ENCODE measurements around the gene MAML2.

The MAML2 gene

GRCh38 chr11:96008161-96008720 lies 334.8 kb downstream of the MAML2 start:
- peak; percentile 43 for DNase-seq (ENCODE audit: low read depth)

DNA sequence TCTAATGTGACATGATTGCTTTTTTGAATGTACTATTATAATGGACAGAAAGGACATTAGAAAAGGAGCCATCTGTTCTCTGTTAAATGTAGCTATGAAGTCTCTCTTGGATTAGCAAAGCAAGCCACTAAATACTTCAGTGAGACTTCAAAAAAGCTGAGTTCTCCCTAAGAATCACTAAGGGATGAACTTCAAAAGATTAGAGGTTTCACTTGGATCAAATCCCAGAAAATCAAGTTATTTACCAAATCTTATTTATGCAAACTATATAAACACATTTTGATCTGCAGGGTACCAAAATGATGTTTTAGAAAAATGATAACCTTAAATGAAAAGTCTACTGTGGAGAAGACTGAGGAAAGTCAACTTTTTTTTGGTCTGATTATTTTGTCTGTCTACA lies 337.0 kb downstream of the MAML2 start:
- DNase-seq (ENCODE audit: low read depth): no peak

DNA sequence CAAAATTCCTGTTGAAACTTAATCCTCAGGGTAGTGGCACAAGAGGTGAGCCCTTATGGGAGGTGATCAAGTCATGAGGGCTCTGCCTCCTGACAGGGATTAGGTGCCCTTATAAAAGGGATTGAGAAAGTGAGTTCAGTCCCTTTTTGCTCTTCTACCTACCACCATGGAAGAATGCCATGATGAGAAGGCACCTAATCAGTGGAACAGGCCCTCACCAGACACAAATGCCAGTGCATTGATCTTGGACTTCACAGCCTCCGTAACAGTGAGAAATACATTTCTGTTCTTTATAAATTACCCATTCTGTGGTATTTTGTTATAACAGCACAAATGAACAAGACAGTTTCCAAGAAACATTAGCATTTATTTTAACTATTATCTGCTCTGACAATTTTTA lies 338.1 kb downstream of the MAML2 start:
- DNase-seq (ENCODE audit: low read depth): no peak

GRCh38 chr11:96002754-96003290 lies 340.2 kb downstream of the MAML2 start:
- DNase-seq (ENCODE audit: low read depth): no peak

- no peak for DNase-seq (ENCODE audit: low read depth)
These were observed 340.7 kb downstream of the MAML2 start for GRCh38 chr11:96002339-96002738.

DNA sequence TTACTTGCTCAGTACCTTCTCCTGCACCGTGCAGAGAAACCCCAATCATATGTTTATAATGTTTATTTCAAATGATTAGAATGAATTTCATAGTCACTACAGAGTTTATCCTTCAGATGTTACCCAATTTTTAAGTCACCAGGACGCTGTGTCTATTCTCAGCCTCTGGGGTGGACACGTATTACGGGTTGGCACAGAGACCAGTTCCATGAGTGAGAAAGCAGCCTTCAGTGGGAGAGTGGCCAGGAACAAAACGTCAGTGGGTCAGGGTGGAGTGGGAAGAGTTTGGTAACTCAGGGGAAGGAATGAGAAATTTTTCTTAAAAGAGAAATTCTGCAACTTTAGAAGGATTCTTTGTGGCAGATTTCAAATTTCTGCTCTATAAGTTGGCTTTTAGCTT lies 342.0 kb downstream of the MAML2 start:
- DNase-seq (ENCODE audit: low read depth): no peak

DNA sequence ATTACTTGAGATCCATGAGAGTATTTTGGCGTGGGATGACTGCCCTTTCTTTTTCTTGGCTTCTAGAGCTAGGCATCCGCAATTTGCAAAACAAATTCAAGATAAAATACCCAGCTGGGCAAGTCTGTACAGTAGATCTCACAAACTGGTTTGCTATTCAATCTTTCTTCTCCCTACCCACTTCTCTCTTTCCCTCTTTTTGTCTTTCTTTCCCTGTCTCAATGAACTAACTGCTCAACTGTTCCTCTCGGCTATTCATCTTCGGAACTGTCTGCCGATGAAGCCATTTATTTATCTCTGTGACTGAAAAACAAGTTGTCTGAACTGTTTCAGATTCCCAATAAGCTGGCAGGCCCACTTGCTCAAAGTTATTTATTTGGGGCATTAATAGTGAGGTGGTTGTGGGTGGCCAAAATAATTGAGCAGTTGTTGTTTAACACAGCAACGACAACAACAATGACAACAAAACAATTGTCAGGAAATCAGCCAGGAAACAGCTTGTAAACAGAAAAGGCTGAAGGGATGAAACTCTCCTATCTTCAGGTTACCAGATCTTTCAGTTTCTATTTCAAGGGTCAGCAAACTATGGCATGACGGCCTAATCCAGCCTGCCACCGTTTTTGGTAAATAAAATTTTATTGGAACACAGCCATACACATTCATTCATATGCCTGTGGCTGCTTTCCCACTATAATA lies 343.1 kb downstream of the MAML2 start:
- DNase-seq (ENCODE audit: low read depth): no peak

DNA sequence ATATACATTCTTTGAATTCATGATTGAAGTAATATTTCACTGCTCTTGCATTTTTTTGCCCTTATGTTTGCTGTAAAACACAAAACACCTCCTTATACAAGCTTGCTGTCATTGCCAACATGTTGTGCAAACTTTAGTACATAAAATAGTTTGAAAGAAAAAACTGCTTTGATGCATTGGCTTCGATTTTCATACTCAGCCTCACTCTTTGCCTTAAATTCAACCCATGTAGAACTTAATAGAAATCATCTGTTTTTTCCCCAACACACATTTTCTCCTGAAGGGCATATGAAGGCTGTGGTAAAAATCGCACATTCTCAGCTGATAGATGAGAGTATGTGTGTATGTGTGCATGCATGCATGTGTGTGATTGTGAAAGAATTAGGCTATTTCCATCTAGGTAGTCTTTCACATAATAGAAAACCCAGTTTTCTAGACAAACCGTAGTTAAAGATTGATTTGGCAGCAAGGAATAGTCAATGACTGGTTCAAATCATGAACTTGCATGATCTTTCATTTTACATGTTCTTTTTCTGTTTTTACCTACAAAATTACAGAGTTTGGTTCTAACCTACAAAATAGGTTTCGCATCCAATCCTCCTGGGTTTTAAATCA lies 346.3 kb downstream of the MAML2 start:
- no peak for DNase-seq (ENCODE audit: low read depth)

- no peak for DNase-seq (ENCODE audit: low read depth)
These were observed 348.7 kb downstream of the MAML2 start for GRCh38 chr11:95994329-95994728.

GRCh38 chr11:95993438-95994298 lies 349.3 kb downstream of the MAML2 start:
- DNase-seq (ENCODE audit: low read depth): no peak

GRCh38 chr11:95991545-95991944 lies 351.4 kb downstream of the MAML2 start:
- no peak for DNase-seq (ENCODE audit: low read depth)

- no peak for DNase-seq (ENCODE audit: low read depth)
These were observed 351.9 kb downstream of the MAML2 start for GRCh38 chr11:95991101-95991500.

- DNase-seq (ENCODE audit: low read depth): no peak
These were observed 353.2 kb downstream of the MAML2 start for GRCh38 chr11:95989780-95990179.

- DNase-seq (ENCODE audit: low read depth): no peak
These were observed 353.9 kb downstream of the MAML2 start for GRCh38 chr11:95989076-95989605.

DNA sequence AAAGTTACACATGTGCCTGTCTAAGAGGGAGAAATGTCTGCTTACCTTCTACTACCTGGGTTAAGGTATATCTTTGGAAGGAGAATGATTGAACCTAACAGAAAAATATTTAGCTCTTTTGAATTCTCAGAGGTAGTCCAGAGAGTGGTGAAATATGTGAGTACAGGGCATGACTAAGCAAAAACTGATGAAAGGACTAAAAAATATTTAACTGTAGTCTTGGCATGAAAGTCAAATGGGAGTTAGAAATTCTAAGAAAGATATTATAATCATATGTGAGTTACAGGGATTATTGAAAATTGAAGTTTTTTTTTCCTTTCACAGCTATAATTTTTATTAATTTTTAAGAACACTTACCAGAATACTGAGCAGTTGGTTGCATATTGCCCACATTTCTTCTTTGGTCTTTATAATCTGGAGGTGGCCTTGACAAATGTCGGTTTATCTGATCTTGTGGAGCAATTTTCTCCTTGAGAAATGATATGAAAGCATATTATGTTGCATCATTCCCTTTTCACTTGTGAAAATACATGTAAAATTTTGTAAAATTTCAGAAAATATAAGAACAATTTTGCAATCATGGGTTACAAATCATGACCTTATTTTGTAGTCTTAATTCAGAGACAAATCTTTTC lies 357.7 kb downstream of the MAML2 start:
- DNase-seq (ENCODE audit: low read depth): no peak

DNA sequence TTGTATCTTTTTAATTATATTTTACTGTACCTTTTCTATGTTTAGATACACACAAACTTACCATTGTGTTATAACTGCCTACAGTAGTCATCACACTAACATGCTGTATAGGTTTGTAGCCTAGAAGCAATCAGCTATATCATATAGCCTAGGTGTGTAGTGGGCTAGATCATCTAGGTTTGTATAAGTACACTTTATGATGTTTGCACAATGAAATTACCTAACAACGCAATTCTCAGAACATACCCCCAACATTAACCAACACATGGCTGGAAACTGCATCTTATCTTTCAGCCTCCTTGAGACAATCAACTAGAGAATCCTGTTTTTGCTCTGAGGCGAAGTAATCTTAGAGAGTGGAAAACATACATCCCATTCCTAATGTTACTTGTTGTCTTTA lies 358.9 kb downstream of the MAML2 start:
- no peak for DNase-seq (ENCODE audit: low read depth)

GRCh38 chr11:95977534-95978174 lies 365.3 kb downstream of the MAML2 start:
- peak; percentile 63 for DNase-seq (ENCODE audit: low read depth)

DNA sequence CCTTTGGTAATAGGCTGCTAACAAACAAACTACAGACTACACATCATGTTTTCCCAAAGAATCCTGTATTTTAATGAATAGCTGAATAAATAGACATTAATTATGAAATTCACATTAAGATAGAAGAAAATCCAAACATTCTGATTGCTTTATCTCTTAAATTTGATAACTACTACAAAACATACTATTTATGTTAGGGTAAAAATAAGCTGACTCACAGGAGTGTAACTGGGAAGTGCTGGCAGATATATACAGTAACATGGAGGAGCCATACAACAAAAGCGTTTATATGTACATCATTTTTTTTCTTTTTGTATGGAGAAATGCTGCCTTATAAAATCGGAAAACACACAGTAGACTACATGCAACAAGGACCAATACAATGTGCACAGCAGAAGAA lies 366.4 kb downstream of the MAML2 start:
- DNase-seq (ENCODE audit: low read depth): no peak

DNA sequence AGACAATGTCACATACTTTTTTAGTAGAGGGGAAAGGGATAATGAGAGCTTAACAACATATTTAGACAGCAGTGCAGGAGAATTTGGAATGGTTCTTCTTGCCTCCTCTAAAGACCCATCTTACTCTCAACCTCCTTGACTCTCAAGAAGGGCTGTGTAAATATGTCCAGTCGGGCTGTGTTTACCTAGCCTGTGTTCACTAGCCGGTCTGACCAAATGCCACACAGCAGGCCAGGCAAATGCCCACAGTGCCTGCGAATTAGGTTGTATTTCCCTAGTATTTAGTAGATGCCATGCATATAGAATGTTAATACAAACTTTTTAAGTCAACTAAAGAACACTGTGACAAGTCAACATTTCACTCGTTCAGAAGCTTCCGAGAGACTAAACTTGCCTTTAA lies 367.7 kb downstream of the MAML2 start:
- DNase-seq (ENCODE audit: low read depth): no peak

GRCh38 chr11:95972060-95972459 lies 370.9 kb downstream of the MAML2 start:
- DNase-seq (ENCODE audit: low read depth): no peak

DNA sequence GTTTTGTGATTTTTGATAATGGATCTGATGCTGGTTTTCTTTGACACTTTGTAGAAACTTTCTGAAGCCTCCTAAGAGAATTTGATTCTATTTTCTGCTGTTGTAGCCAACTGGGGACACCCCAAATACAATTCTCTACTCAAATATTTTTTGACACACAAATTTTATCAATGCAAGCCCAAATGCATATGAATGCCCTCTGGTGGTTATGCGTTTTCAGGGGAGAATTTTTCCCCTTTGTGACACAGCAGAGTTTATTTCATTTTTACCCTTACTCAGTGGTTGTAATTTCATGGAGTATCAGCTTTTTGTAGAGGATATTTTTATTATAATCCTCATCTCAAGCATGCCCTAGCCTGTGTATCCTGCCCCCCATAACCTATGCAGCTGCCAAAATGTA lies 374.4 kb downstream of the MAML2 start:
- no peak for DNase-seq (ENCODE audit: low read depth)

All from non-pigmented ciliary epithelial cell (primary cell).